GM18907 (cell line): Measurements from ENCODE around the gene ARL6IP5.
A peak's percentile ranks its signal among the peaks of the same experiment; 100 is the strongest.

ENCODE experiments used
- ATAC-seq: cut with Tn5 transposase; IDR thresholded peaks from one replicate; pipeline ENCODE4 v1.9.1; 2021; ENCODE audit warnings: mild to moderate bottlenecking, moderate library complexity; ENCODE audit not compliant: unreplicated experiment

Gene ARL6IP5

GRCh38 chr3:69084326-69085167 lies at the start of gene ARL6IP5:
TSS of gene ARL6IP5 (plus strand) at chr3:69084937. CDS start at chr3:69085048, 111 bp downstream.
- ATAC-seq = peak; percentile 54

- ATAC-seq = no peak
These were observed 40.1 kb upstream of the ARL6IP5 start for GRCh38 chr3:69044608-69045007.

GRCh38 chr3:69048990-69049389 lies 35.7 kb upstream of the ARL6IP5 start:
- ATAC-seq = no peak

- ATAC-seq = peak; percentile 96
These were observed 32.8 kb upstream of the ARL6IP5 start, which contains the start of gene TMF1 for GRCh38 chr3:69051756-69052471. TSS of gene TMF1 (minus strand) at chr3:69052333. CDS start at chr3:69052086, 247 bp downstream.

GRCh38 chr3:69052472-69052898 lies 32.3 kb upstream of the ARL6IP5 start:
- ATAC-seq = peak; percentile 15

- ATAC-seq = peak; percentile 99
These were observed 26.4 kb upstream of the ARL6IP5 start for GRCh38 chr3:69058180-69058946.

- ATAC-seq = no peak
These were observed 25.9 kb upstream of the ARL6IP5 start for GRCh38 chr3:69058947-69059224.

GRCh38 chr3:69059688-69060087 lies 25.0 kb upstream of the ARL6IP5 start:
- ATAC-seq = no peak

- ATAC-seq = no peak
These were observed 21.1 kb upstream of the ARL6IP5 start for GRCh38 chr3:69063636-69064035.

GRCh38 chr3:69065318-69065964 lies 19.3 kb upstream of the ARL6IP5 start:
- no peak for ATAC-seq

- ATAC-seq = no peak
These were observed 18.6 kb upstream of the ARL6IP5 start for GRCh38 chr3:69066121-69066520.

GRCh38 chr3:69072928-69073327 lies 11.8 kb upstream of the ARL6IP5 start:
- no peak for ATAC-seq

GRCh38 chr3:69079269-69080159 lies 5.2 kb upstream of the ARL6IP5 start:
- peak; percentile 21 for ATAC-seq

GRCh38 chr3:69080233-69080920 lies 4.4 kb upstream of the ARL6IP5 start, which contains the start of gene UBA3:
TSS of gene UBA3 (minus strand) at chr3:69080365. CDS start at chr3:69080353, 12 bp downstream.
- ATAC-seq = peak; percentile 53

- ATAC-seq = no peak
These were observed 3.0 kb upstream of the ARL6IP5 start for GRCh38 chr3:69081583-69082262.

GRCh38 chr3:69082361-69082760 lies 2.4 kb upstream of the ARL6IP5 start:
- ATAC-seq = no peak

- ATAC-seq = peak; percentile 74
These were observed 1.9 kb upstream of the ARL6IP5 start for GRCh38 chr3:69082805-69083204.

GRCh38 chr3:69085168-69085832 lies 563 bp downstream of the ARL6IP5 start:
- peak; percentile 1 for ATAC-seq
